ENCODE data around the gene CCDC70. TPM values are rescaled to one million over a fixed set of nuclear protein-coding genes. Genes with fewer than 3 reads are reported as not detected.

CCDC70 gene
- total RNA-seq, 1 donor from 2014 or later = not detected

DNA sequence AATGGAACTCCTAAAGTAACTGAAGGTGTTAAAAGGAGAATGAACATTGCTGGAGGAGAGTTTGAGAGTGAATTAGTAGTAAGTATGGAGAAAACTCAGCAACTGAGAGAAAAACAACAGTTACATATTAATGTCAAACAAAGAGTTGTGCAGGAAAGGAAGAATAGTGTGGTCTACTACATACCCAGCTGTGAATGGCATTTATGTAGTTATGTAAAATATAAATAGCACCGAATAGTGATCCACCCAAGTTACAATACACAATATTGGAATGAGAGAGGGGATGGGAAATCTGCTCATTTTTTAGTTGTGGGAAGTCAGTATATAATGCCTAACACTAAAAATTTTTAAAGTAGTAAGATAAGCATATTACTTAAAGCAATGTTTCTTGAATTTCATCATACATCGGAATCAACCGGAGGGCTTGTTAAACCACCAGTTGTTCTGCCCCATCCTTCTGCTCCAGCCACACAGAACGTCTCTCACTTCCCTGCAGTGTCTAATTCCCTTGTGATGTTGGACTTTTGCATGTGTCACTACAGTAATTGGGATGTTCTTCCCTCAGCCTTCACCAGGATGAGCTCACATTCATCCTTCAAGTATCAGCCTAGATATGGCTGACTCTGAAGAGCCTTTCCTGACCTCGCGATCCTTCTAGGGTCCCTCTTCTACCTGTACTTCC is 11.5 kb downstream of the CCDC70 start:
- H3K27me3 Mint-ChIP-seq (ENCODE audit: unreplicated experiment) = no peaks in the 10 kb centered on the region
- no peaks in the 10 kb centered on the region for H3K9me3 Mint-ChIP-seq (ENCODE audit: unreplicated experiment)
- DNase-seq (ENCODE audit: low spot score) = no peak
- H3K4me3 Mint-ChIP-seq (ENCODE audit: unreplicated experiment) = no peak overlapping the region
- TF ChIP-seq, protein P1, sequence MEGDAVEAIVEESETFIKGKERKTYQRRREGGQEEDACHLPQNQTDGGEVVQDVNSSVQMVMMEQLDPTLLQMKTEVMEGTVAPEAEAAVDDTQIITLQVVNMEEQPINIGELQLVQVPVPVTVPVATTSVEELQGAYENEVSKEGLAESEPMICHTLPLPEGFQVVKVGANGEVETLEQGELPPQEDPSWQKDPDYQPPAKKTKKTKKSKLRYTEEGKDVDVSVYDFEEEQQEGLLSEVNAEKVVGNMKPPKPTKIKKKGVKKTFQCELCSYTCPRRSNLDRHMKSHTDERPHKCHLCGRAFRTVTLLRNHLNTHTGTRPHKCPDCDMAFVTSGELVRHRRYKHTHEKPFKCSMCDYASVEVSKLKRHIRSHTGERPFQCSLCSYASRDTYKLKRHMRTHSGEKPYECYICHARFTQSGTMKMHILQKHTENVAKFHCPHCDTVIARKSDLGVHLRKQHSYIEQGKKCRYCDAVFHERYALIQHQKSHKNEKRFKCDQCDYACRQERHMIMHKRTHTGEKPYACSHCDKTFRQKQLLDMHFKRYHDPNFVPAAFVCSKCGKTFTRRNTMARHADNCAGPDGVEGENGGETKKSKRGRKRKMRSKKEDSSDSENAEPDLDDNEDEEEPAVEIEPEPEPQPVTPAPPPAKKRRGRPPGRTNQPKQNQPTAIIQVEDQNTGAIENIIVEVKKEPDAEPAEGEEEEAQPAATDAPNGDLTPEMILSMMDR (IDR thresholded peaks at IDR 0.05; ENCODE audit: unreplicated experiment) = no peak
- H3K4me1 Mint-ChIP-seq (ENCODE audit: unreplicated experiment) = peaks cover 5% of the 10 kb centered on the region
- no peaks in the 10 kb centered on the region for H3K36me3 Mint-ChIP-seq (ENCODE audit: low read depth, unreplicated experiment)
- no peak overlapping the region for H3K27ac Mint-ChIP-seq (ENCODE audit: unreplicated experiment)

DNA sequence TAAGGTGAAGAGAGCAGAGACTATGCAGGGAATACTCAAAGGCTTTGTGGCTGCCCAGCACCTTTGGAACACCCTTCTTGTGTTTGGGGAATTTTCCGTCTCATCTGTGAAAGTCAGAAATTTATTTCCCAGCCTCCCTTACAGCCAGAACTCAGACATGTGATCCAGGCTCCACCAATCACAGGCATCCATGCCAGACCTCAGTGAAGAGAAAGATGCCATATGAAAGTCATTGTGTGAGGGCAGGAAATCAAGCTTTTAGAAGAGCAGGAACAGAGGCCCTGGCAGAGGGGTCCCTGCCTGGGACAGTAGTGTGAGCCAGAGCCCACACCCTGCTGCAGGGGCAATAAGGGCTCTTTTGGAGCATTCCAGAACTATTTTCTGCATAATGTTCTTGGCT is 12.1 kb downstream of the CCDC70 start:
- DNase-seq (ENCODE audit: low spot score) = no peak
- Mint-ChIP-seq H3K27ac (ENCODE audit: unreplicated experiment) (no peak overlapping the region), H3K9me3 (ENCODE audit: unreplicated experiment) (no peaks in the 10 kb centered on the region), H3K4me1 (ENCODE audit: unreplicated experiment) (peaks cover 5% of the 10 kb centered on the region), H3K4me3 (ENCODE audit: unreplicated experiment) (no peak overlapping the region), H3K27me3 (ENCODE audit: unreplicated experiment) (no peaks in the 10 kb centered on the region), H3K36me3 (ENCODE audit: low read depth, unreplicated experiment) (no peaks in the 10 kb centered on the region)
- TF ChIP-seq, protein P1 (IDR thresholded peaks at IDR 0.05; ENCODE audit: unreplicated experiment) = no peak

DNA sequence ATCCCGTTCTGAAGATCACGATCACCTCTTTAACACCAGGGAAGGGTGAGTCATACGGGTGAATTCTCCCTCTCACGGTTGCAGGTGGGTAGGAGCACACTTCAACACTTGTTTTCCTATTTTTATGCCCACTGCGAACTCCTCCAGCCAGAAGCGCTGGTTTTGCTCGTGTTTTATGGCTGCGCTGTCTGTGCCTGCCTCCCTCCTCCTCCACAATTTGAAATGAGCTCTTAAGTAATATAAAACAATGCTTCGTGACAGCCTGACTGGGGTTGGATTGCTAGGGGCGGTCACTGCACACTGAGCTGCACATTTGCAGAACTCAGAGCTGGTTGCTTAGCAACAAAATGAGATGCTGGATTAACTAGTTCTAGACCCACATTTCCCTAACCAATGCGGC is 12.9 kb downstream of the CCDC70 start:
- Mint-ChIP-seq H3K4me3 (ENCODE audit: unreplicated experiment) (no peak overlapping the region), H3K27me3 (ENCODE audit: unreplicated experiment) (no peaks in the 10 kb centered on the region), H3K27ac (ENCODE audit: unreplicated experiment) (no peak overlapping the region), H3K36me3 (ENCODE audit: low read depth, unreplicated experiment) (no peaks in the 10 kb centered on the region), H3K9me3 (ENCODE audit: unreplicated experiment) (no peaks in the 10 kb centered on the region), H3K4me1 (ENCODE audit: unreplicated experiment) (peaks cover 5% of the 10 kb centered on the region)
- TF ChIP-seq, protein P1 (IDR thresholded peaks at IDR 0.05; ENCODE audit: unreplicated experiment) = no peak
- no peak for DNase-seq (ENCODE audit: low spot score)

DNA sequence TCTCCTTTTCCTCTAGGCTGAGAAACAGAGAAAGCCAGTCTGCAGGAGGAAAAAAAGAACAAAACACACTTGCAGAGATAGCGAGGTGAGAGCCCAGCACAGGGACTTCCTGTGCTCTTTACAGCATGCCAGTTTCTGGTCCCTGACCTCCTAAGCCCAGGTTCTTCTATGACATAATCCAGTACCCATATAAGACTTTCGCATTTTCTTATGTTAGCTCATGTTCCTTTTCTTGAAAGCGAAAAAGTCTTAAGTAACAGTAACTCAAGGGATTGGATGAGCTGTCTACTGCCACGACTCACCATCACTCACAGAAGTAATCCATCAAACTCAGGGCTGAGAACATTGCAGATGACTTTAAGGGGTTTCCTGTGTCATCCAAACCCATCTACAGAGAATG is 17.4 kb downstream of the CCDC70 start:
- no peak overlapping the region for H3K4me3 Mint-ChIP-seq (ENCODE audit: unreplicated experiment)
- no peaks in the 10 kb centered on the region for H3K27me3 Mint-ChIP-seq (ENCODE audit: unreplicated experiment)
- peaks cover 3% of the 10 kb centered on the region for H3K4me1 Mint-ChIP-seq (ENCODE audit: unreplicated experiment)
- TF ChIP-seq, protein P1 (IDR thresholded peaks at IDR 0.05; ENCODE audit: unreplicated experiment) = no peak
- H3K27ac Mint-ChIP-seq (ENCODE audit: unreplicated experiment) = no peak overlapping the region
- no peaks in the 10 kb centered on the region for H3K36me3 Mint-ChIP-seq (ENCODE audit: low read depth, unreplicated experiment)
- H3K9me3 Mint-ChIP-seq (ENCODE audit: unreplicated experiment) = no peaks in the 10 kb centered on the region
- DNase-seq (ENCODE audit: low spot score) = no peak

DNA sequence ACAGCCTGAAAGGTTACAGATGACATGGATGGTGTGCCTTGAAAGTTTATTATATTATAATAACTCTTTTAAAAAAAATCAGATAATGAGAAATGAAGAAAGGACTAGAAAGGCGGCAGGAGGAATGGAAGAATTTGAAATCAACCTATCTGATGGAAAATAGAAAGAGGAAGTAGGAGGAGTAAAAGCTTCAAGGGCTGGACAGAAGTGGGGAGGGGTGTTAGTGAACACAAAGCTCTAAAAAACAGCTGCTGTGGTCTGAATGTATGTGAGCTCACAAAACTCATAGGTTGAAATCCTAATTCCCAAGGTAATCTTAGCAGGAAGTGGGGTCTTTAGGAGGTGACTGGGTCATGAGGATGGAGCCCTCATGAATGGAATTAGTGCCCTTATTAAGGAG is 19.5 kb downstream of the CCDC70 start:
- peaks cover 1% of the 10 kb centered on the region for H3K27me3 Mint-ChIP-seq (ENCODE audit: unreplicated experiment)
- H3K36me3 Mint-ChIP-seq (ENCODE audit: low read depth, unreplicated experiment) = no peaks in the 10 kb centered on the region
- no peak overlapping the region for H3K4me3 Mint-ChIP-seq (ENCODE audit: unreplicated experiment)
- no peaks in the 10 kb centered on the region for H3K9me3 Mint-ChIP-seq (ENCODE audit: unreplicated experiment)
- TF ChIP-seq, protein P1 (IDR thresholded peaks at IDR 0.05; ENCODE audit: unreplicated experiment) = no peak
- H3K27ac Mint-ChIP-seq (ENCODE audit: unreplicated experiment) = no peak overlapping the region
- DNase-seq (ENCODE audit: low spot score) = no peak
- H3K4me1 Mint-ChIP-seq (ENCODE audit: unreplicated experiment) = no peaks in the 10 kb centered on the region
